ENCODE results near the gene KNSTRN. TPM values are rescaled to one million over a fixed set of nuclear protein-coding genes. Genes with fewer than 3 reads are reported as not detected.
A peak's percentile ranks its signal among the peaks of the same experiment; 100 is the strongest.

The KNSTRN gene
- total and polyA plus RNA-seq, 2 of the 13 experiments (the other 11 are each of a cell fraction or from before 2014, with no cell fraction given): 20.3 to 62.3 TPM

DNA sequence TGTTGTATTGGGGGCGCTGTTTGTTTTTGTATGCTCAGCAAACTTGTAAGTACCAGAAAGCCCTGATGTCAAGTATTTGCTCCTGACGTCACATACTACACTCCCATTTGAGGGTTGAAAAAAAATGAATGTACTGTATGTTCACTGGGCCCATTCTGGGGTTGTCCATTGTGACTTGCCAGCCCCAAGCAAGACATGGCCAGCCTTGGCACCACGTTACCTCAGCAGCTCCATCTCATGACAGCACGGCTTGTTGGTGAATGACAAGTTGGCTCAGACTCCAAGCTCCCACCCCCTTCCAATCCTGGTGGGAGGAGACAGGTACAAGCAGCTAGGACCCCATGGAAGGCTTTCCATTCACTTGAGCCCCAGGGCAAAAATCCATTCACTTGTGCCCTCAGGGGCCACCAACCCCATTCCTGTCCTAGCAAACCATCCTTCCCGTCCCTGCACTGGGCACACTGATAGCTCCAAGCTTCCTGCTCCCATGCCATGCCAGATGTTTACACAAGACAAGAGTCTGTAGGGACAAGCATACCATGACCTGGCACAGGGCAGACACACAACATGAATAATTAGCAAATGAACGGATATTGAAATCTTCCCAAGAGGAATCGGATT lies 30.1 kb upstream of the KNSTRN start:
- intact Hi-C loops (cut with micrococcal nuclease; ENCODE audit: unreplicated experiment) (no loop called here), in situ Hi-C loops (cut with HindIII; ENCODE audit: extremely low pct_ligation_motif_present, low pct_unique_long_range_greater_than_20kb) (no loop called here)
- CTCF ChIA-PET (ENCODE audit: low intra/inter-chr PET ratio, low total read pairs): no interaction called here
- no peak overlapping the region for H3K9ac ChIP-seq (ENCODE audit: insufficient read depth, low read depth, low read length)
- H3K36me3 ChIP-seq (replicated peaks in 1 of 2; ENCODE audit: control insufficient read depth in 1 of 2, insufficient read depth in 2 of 2, low read length in 2 of 2): no peaks in the 10 kb centered on the region
- no TSS peak for BruUV-seq (replicated peaks)
- H3K27me3 ChIP-seq (ENCODE audit: control insufficient read depth in 1 of 2, insufficient read depth in 2 of 2, low read length in 2 of 2): peaks cover 0 to 17% of the 10 kb centered on the region in 2 experiments; a peak in 2 of 5 replicates
- no peaks in the 10 kb centered on the region for H3K79me2 ChIP-seq (ENCODE audit: insufficient read depth, low read length)
- DNase-seq (ENCODE audit: low spot score): no peak
- H4K20me1 ChIP-seq (ENCODE audit: insufficient read depth, low read length): no peaks in the 10 kb centered on the region
- no peak overlapping the region for H3K4me2 ChIP-seq (ENCODE audit: low read depth, low read length)
- no peaks in the 10 kb centered on the region for H3K9me3 ChIP-seq (ENCODE audit: low read length)
- no peak overlapping the region for H3K27ac ChIP-seq (ENCODE audit: extremely low read length, insufficient read depth, low read length)
- no peak overlapping the region for H2AFZ ChIP-seq (ENCODE audit: low read length)
- H3K4me3 ChIP-seq (replicated peaks in 1 of 3; ENCODE audit: insufficient read depth in 1 of 3, low read depth in 2 of 3, low read length in 3 of 3): no peak overlapping the region
- ATAC-seq: no peak
- 61% methylated on average over 7 of the region's 7 CpGs for WGBS (ENCODE audit: low lambda C conversion rate)
- POLR2A ChIA-PET: interaction anchor here (1.4 kb wide), 1 partner anchor 12 kb away, joined by 3 read pairs; the partner anchor contains the start of gene CCDC9B
- peaks cover 54% of the 10 kb centered on the region for H3K4me1 ChIP-seq (ENCODE audit: insufficient read depth, low read length)
- no peak for FAIRE-seq
- no peak for TF ChIP-seq ZNF768 (CRISPR knock-in tag; IDR thresholded peaks at IDR 0.05)
- peak; percentile 87 for TF ChIP-seq CREB1 (IDR thresholded peaks at IDR 0.05)
- TF ChIP-seq CREB1 (CRISPR knock-in tag; IDR thresholded peaks at IDR 0.05): no peak

DNA sequence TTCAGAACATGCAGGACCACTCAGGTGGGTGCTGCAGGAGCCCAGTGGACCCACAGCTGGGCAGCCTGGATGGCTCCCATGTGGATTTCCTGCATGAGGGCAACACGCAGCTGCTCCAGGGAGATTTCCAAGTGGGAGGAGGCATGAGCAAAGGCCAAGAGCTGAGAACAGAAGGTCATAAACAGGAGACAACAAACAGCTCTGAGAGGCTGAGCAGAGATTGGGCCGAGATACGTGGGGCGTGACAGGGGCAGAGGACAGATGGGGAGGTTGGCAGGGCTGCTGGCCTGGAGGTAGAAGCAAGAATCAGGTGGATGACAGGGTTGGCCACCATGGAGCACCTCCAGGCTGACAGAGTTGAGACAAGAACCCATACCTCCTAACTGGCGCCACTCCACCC lies 28.8 kb upstream of the KNSTRN start:
- DNase-seq (ENCODE audit: low spot score) (no peak), ATAC-seq (peak; percentile 9; the same call in 1 of the 3 replicates), FAIRE-seq (no peak)
- TF ChIP-seq ZNF263 (CRISPR knock-in tag; IDR thresholded peaks at IDR 0.05): peak; percentile 73
- TF ChIP-seq PAX8 (CRISPR knock-in tag; IDR thresholded peaks at IDR 0.05; ENCODE audit: borderline replicate concordance): no peak
- intact Hi-C loops (cut with micrococcal nuclease; ENCODE audit: unreplicated experiment): no loop called here
- Histone ChIP-seq H3K4me2 (ENCODE audit: low read depth, low read length) (peak overlapping the region; percentile 29; the same call in 1 of the 2 replicates), H3K4me1 (ENCODE audit: insufficient read depth, low read length) (peaks cover 44% of the 10 kb centered on the region), H3K4me3 (replicated peaks in 1 of 3; ENCODE audit: insufficient read depth in 1 of 3, low read depth in 2 of 3, low read length in 3 of 3) (no peak overlapping the region), H3K36me3 (replicated peaks in 1 of 2; ENCODE audit: control insufficient read depth in 1 of 2, insufficient read depth in 2 of 2, low read length in 2 of 2) (no peaks in the 10 kb centered on the region), H3K27ac (ENCODE audit: extremely low read length, insufficient read depth, low read length) (no peak overlapping the region), H4K20me1 (ENCODE audit: insufficient read depth, low read length) (no peaks in the 10 kb centered on the region), H3K9me3 (ENCODE audit: low read length) (no peaks in the 10 kb centered on the region), H3K27me3 (ENCODE audit: control insufficient read depth in 1 of 2, insufficient read depth in 2 of 2, low read length in 2 of 2) (peaks cover 0 to 20% of the 10 kb centered on the region in 2 experiments; a peak in 2 of 5 replicates), H3K9ac (ENCODE audit: insufficient read depth, low read depth, low read length) (no peak overlapping the region), H3K79me2 (ENCODE audit: insufficient read depth, low read length) (no peaks in the 10 kb centered on the region), H2AFZ (ENCODE audit: low read length) (no peak overlapping the region)
- no TSS peak for BruUV-seq (replicated peaks)
- 4% methylated on average over 4 of the region's 5 CpGs for WGBS (ENCODE audit: low lambda C conversion rate)
- ChIA-PET CTCF (ENCODE audit: low intra/inter-chr PET ratio, low total read pairs) (interaction anchor here (1.4 to 2.0 kb wide), 2 partner anchors 9 to 12 kb away, joined by 3 to 7 read pairs; partner anchors contain the start of gene CCDC9B), POLR2A (interaction anchor here (1.4 kb wide), 1 partner anchor 13 kb away, joined by 3 read pairs; the partner anchor contains the start of gene CCDC9B)
- in situ Hi-C loops (cut with HindIII; ENCODE audit: extremely low pct_ligation_motif_present, low pct_unique_long_range_greater_than_20kb): no loop called here
